Mammary epithelial cell (primary cell): ENCODE data around the gene STX18.

Source experiments
- EZH2 ChIP-seq: IDR thresholded peaks from 2 replicates; pipeline ENCODE4 v1.6.1; 2012; ENCODE audit warnings: low read length, inconsistent platforms, borderline replicate concordance
- TF ChIP-seq, protein P1 (sequence below), 2 donors: IDR thresholded peaks in 1 of 2; conservative IDR thresholded peaks in 1 of 2; 2 replicates each; pipeline ENCODE4 v1.5.1; 2011 to 2012; ENCODE audit warnings: inconsistent platforms in 2 of 2, low read length in 2 of 2, mild to moderate bottlenecking in 2 of 2, control low read depth in 1 of 2, low read depth in 1 of 2; ENCODE audit not compliant: insufficient read depth in 1 of 2; ENCODE audit errors: extremely low read depth in 1 of 2

DNA sequence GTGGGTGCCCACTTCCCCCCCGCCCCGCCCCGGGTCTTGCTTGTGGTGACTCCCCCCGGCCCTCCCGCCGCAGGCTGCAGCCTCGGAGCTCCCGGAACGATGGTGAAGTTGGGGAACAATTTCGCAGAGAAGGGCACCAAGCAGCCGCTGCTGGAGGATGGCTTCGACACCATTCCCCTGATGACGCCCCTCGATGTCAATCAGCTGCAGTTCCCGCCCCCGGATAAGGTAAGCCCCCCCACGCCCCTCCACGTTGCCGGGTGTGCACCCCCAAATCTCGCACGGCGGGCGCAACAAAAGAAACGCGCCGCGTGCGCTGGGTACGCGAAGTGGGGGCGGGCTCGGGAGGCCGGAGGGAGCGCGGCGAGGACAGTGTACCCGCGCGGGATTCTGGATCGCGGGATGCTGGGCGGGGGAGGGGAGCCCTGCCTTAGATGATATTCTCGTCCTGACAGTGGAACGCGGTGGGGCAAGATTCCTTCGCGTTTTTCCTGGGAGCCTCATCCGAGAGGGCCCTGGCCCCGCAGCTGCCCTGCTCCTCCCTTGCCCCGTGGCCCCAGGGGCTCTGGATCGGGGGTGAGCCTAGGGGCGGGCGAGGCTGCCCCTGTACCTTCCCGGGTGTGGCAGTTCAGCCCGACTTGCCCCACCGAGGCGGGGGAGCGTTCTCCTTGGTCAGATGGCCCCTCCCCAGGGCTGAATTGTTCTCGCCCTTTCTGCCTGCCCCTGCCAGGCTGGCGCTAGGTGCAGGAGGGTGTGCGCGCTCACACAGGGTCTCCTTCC lies 154.1 kb downstream of the STX18 start:
- TF ChIP-seq EZH2: no peak
- TF ChIP-seq, protein P1, sequence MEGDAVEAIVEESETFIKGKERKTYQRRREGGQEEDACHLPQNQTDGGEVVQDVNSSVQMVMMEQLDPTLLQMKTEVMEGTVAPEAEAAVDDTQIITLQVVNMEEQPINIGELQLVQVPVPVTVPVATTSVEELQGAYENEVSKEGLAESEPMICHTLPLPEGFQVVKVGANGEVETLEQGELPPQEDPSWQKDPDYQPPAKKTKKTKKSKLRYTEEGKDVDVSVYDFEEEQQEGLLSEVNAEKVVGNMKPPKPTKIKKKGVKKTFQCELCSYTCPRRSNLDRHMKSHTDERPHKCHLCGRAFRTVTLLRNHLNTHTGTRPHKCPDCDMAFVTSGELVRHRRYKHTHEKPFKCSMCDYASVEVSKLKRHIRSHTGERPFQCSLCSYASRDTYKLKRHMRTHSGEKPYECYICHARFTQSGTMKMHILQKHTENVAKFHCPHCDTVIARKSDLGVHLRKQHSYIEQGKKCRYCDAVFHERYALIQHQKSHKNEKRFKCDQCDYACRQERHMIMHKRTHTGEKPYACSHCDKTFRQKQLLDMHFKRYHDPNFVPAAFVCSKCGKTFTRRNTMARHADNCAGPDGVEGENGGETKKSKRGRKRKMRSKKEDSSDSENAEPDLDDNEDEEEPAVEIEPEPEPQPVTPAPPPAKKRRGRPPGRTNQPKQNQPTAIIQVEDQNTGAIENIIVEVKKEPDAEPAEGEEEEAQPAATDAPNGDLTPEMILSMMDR (conservative IDR thresholded peaks at IDR 0.05 in 1 of 2, IDR thresholded peaks at IDR 0.05 in 1 of 2; ENCODE audit: extremely low read depth in 1 of 2, insufficient read depth in 1 of 2, low read depth in 1 of 2, low read length in 2 of 2): no peak
